Activated B cell treated with CpG ODN at 0.5 μM for 24 hours (primary cell): ENCODE results near the gene ANXA2R. TPM values are rescaled to one million over a fixed set of nuclear protein-coding genes. Genes with fewer than 3 reads are reported as not detected.
"Not testable (repeated sequence)": the region's sequence is repeated elsewhere in the genome, so short reads cannot be mapped to it uniquely, and the experiment has no call there.

Experiments used
- ATAC-seq: fragments of 200-7000 bp; cut with Tn5 transposase; one replicate; pipeline ENCODE4 v1.10.0; 2021; ENCODE audit warnings: low read depth, mild to moderate bottlenecking, moderate library complexity
- CTCF ChIA-PET: fragments of 350-600 bp; sonication (Branson Sonifier 250); formaldehyde crosslinking; loops from one replicate; lab custom pipeline; 2021; ENCODE audit warnings: antibody characterized with exemption; lab: Charles Lee
- POLR2A ChIA-PET: fragments of 350-600 bp; sonication (Branson Sonifier 250); formaldehyde crosslinking; loops from one replicate; lab custom pipeline; 2021; ENCODE audit warnings: antibody characterized with exemption; lab: Charles Lee
- DNase-seq: peaks from one replicate; pipeline ENCODE4 v3.0.0; 2022
- H3K27ac Mint-ChIP-seq: one replicate; pipeline ENCODE4 v1.8.0; 2020; ENCODE audit warnings: mixed read lengths
- H3K27me3 Mint-ChIP-seq: one replicate; pipeline ENCODE4 v1.8.0; 2021; ENCODE audit warnings: mixed read lengths
- H3K36me3 Mint-ChIP-seq: one replicate; pipeline ENCODE4 v1.8.0; 2021; ENCODE audit warnings: low read depth, mixed read lengths
- H3K4me1 Mint-ChIP-seq: one replicate; pipeline ENCODE4 v1.8.0; 2021; ENCODE audit warnings: mixed read lengths
- H3K4me3 Mint-ChIP-seq: one replicate; pipeline ENCODE4 v1.8.0; 2020; ENCODE audit warnings: mild to moderate bottlenecking, mixed read lengths
- H3K9me3 Mint-ChIP-seq: one replicate; pipeline ENCODE4 v1.8.0; 2020; ENCODE audit warnings: mixed read lengths
- CTCF ChIP-seq: fragments of 200-600 bp; IDR thresholded peaks from one replicate; pipeline ENCODE4 v1.8.0; 2022; ENCODE audit warnings: antibody characterized with exemption, mild to moderate bottlenecking
- intact Hi-C: fragments of 100-400 bp; cut with micrococcal nuclease; formaldehyde crosslinking; loops from one replicate; pipeline ENCODE4 v1.15.1; 2024
- total RNA-seq: library from RNA; stranded (reverse); gene quantifications from 2 replicates; pipeline ENCODE4 v1.2.3, GENCODE V29; 2022

ANXA2R gene
- total RNA-seq, 1 donor from 2014 or later = 7.9 TPM

DNA sequence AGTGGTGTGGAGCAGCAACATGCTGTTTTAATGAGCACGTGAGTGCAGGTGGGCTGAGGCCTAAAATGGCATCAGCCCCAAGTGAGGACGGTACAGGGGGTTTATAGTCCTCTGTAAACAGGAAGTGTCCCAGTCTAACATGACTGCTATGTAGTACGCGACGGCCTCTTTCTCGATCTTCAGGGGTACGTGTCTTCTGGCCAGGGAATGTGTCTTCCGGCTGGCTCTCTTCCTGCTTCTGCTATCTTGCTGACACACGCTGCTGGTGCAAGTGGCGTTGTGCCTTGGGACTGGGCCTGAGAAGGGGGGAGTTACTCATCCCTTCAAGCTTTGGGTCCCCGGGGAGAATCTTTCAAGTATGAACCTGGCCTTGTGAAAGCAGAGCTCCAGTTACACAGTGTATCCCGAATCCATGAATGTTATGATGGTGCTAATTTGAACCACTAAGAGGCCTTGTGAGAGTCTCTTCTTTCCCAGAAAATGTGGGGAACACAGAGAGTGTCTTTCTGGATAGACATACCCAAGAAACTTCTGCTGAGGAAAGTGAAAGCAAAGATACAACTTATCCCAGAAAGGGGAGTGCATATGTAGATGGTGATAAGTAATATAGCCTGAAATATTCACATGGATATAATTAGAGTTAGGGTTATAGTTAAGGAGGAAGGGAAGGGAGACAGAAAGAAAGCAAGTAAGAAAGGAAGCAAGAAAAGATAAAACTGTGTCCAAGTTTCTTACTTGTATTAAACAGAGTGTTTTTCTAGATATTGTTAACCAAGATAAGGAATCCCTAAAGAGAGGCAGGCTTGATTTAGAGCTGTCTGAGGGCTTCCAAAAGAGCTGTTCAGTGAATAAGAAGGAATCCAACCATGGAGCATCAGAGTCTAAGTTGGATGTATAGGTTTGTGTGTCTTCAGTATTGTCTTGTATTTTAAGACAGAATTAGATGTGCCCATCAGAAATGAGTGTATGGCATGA is 35.5 kb upstream of the ANXA2R start:
- Mint-ChIP-seq H3K36me3 (peaks cover 52% of the 10 kb centered on the region), H3K27me3 (no peaks in the 10 kb centered on the region), H3K27ac (no peak overlapping the region), H3K4me3 (no peak overlapping the region), H3K4me1 (peaks cover 16% of the 10 kb centered on the region), H3K9me3 (no peaks in the 10 kb centered on the region)
- POLR2A ChIA-PET = interaction anchor here (1.1 to 1.8 kb wide), 2 partner anchors 9 to 33 kb away, joined by 3 to 5 read pairs; no protein-coding TSS in a partner anchor
- ATAC-seq = no peak
- intact Hi-C loops = loop anchor here (2.0 kb wide), 2 partner anchors 231 to 527 kb away; partner anchors contain the start of gene NNT
- CTCF ChIA-PET = no interaction called here
- DNase-seq = no peak
- no peak for TF ChIP-seq CTCF

GRCh38 chr5:43074987-43075318 is 34.8 kb upstream of the ANXA2R start:
- peaks cover 17% of the 10 kb centered on the region for H3K4me1 Mint-ChIP-seq
- H3K9me3 Mint-ChIP-seq = no peaks in the 10 kb centered on the region
- H3K27ac Mint-ChIP-seq = no peak overlapping the region
- DNase-seq = no peak
- ChIA-PET POLR2A (interaction anchor here (1.1 to 1.8 kb wide), 2 partner anchors 8 to 32 kb away, joined by 3 to 5 read pairs; no protein-coding TSS in a partner anchor), CTCF (no interaction called here)
- no peak for ATAC-seq
- peaks cover 53% of the 10 kb centered on the region for H3K36me3 Mint-ChIP-seq
- intact Hi-C loops = loop anchor here (1.0 to 2.0 kb wide), 3 partner anchors 30 to 528 kb away; partner anchors contain the start of gene NNT
- no peak for TF ChIP-seq CTCF
- no peak overlapping the region for H3K4me3 Mint-ChIP-seq
- no peaks in the 10 kb centered on the region for H3K27me3 Mint-ChIP-seq

DNA sequence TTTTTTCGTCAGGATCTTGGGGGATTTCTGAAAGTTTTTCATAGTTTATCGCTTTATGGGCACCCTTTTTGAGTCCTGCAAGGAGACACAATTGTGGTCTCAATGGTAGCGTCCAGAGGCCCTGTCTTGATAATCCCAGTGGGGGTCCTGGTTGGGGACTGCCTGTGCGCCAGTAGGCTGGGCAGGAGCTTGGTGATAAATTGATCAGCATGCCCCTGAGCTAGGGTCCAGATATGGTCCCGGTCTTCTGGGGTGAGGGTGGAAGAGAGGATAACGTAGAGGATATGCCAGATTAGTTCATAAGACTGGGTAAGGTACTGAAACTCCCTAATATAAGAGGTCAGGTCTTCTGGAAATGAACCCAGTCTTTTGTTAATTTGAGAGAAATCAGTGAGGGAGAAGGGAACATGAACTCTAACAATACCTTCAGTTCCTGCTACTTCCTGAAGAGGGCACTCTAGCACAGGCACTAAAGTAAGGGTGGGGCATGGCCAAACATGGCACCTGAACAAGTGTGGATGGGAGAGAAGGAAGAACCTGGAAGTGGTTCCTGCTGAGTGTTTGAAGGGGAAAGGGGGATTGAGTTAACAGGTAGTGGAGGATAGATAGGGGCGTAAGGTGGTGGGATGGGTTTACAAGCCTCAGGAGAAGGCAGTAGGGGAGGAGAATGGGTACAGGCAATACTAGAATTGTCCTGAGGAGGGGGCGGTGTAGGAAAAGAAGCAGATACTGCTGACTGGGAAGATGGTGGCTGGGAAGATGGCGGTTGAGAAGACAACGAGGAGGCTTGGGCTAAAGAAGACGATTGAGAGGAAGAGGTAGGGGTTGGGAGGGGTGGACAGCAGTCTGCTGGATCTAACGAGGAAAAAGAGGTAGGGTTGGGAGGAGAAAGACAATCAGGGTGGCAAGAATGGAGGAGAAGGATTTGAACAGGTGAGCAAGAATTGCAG is 33.8 kb upstream of the ANXA2R start:
- Mint-ChIP-seq H3K9me3 (no peaks in the 10 kb centered on the region), H3K27ac (peak overlapping the region; percentile 38), H3K4me1 (peaks cover 26% of the 10 kb centered on the region), H3K36me3 (peaks cover 55% of the 10 kb centered on the region), H3K27me3 (no peaks in the 10 kb centered on the region), H3K4me3 (no peak overlapping the region)
- ATAC-seq (peak; percentile 75), DNase-seq (no peak)
- no peak for TF ChIP-seq CTCF
- POLR2A ChIA-PET = no interaction called here
- intact Hi-C loops = loop anchor here (1.0 to 2.0 kb wide), 3 partner anchors 31 to 529 kb away; partner anchors contain the start of gene NNT
- CTCF ChIA-PET = interaction anchor here (0.7 to 1.5 kb wide), 4 partner anchors 13 to 315 kb away, joined by 3 to 5 read pairs (median 4); no protein-coding TSS in a partner anchor

GRCh38 chr5:43069401-43069720 is 29.2 kb upstream of the ANXA2R start:
- ATAC-seq, H3K27me3 Mint-ChIP-seq, H3K9me3 Mint-ChIP-seq, H3K4me3 Mint-ChIP-seq, DNase-seq, H3K27ac Mint-ChIP-seq: not testable (repeated sequence)
- peaks cover 48% of the 10 kb centered on the region for H3K36me3 Mint-ChIP-seq
- intact Hi-C loops = loop anchor here (10.0 kb wide), 1 partner anchor 1165 kb away; the partner anchor contains the start of gene RIMOC1
- H3K4me1 Mint-ChIP-seq = peaks cover 44% of the 10 kb centered on the region
- POLR2A ChIA-PET = interaction anchor here (0.7 to 7.2 kb wide), 5 partner anchors 27 to 446 kb away, joined by 3 to 207 read pairs (median 5); partner anchors contain the start of genes ANXA2R and C5orf34
- CTCF ChIA-PET = interaction anchor here (1.3 kb wide), 1 partner anchor 157 kb away, joined by 3 read pairs; no protein-coding TSS in a partner anchor

DNA sequence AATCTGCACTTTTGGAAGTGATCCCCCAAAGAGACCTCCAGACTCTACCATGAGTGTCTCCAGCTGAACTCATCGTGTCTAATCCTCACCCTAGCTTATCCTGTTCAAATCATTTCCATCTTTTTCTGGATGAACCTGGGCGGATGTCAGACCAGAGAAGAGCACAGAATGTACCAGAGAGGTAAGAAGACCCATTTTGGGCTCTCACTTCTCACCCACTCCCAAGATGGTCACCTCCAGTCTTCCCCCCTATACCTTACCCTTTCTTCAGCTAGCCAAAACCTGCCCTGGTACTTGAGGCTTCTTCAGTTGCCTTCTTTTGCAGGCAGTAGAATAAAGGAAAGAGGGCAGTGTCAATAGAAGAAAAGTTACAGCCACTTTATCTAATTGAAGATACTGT is 27.9 kb upstream of the ANXA2R start:
- no peak for TF ChIP-seq CTCF
- Mint-ChIP-seq H3K4me3 (peak overlapping the region; percentile 95), H3K27me3 (no peaks in the 10 kb centered on the region), H3K9me3 (no peaks in the 10 kb centered on the region), H3K36me3 (peaks cover 41% of the 10 kb centered on the region), H3K4me1 (peaks cover 43% of the 10 kb centered on the region), H3K27ac (peak overlapping the region; percentile 99)
- intact Hi-C loops = loop anchor here (10.0 kb wide), 1 partner anchor 1163 kb away; the partner anchor contains the start of gene RIMOC1
- DNase-seq (no peak), ATAC-seq (no peak)
- POLR2A ChIA-PET = interaction anchor here (1.1 to 7.2 kb wide), 9 partner anchors 26 to 159 kb away, joined by 3 to 207 read pairs (median 45); partner anchors contain the start of gene ZNF131
- CTCF ChIA-PET = interaction anchor here (1.0 to 1.8 kb wide), 3 partner anchors 38 to 76 kb away, joined by 3 to 4 read pairs (median 3); no protein-coding TSS in a partner anchor
